Smooth muscle cell (in vitro differentiated cells): ENCODE results near the gene ZNF26. TPM values are rescaled to one million over a fixed set of nuclear protein-coding genes. Genes with fewer than 3 reads are reported as not detected.

Experiments used
- DNase-seq: peaks from one replicate; lab custom pipeline; 2025; ENCODE audit not compliant: unreplicated experiment; lab: John Stamatoyannopoulos, UW
- H2AFZ ChIP-seq: fragments of 200-600 bp; sonication (generic); 2 replicates; pipeline ENCODE4 v1.6.0; 2016; ENCODE audit warnings: antibody characterized with exemption, low read depth, mild to moderate bottlenecking
- H3F3A ChIP-seq: fragments of 200-600 bp; sonication (generic); 2 replicates; pipeline ENCODE4 v1.6.0; 2017; ENCODE audit warnings: antibody characterized with exemption, low read depth
- H3K27ac ChIP-seq: fragments of 200-600 bp; sonication (generic); 2 replicates; pipeline ENCODE4 v1.5.1; 2016; ENCODE audit warnings: low read depth, mild to moderate bottlenecking
- H3K27me3 ChIP-seq: fragments of 200-600 bp; sonication (generic); 2 replicates; pipeline ENCODE4 v1.6.1; 2016; ENCODE audit warnings: low read depth, mild to moderate bottlenecking
- H3K36me3 ChIP-seq: fragments of 200-600 bp; sonication (generic); 2 replicates; pipeline ENCODE4 v1.5.1; 2016; ENCODE audit warnings: low read depth
- H3K4me1 ChIP-seq: fragments of 200-600 bp; sonication (generic); 2 replicates; pipeline ENCODE4 v1.5.1; 2016; ENCODE audit warnings: low read depth
- H3K4me2 ChIP-seq: fragments of 200-600 bp; sonication (generic); 2 replicates; pipeline ENCODE4 v1.6.0; 2016; ENCODE audit warnings: mild to moderate bottlenecking
- H3K4me3 ChIP-seq: fragments of 200-600 bp; sonication (generic); 2 replicates; pipeline ENCODE4 v1.5.1; 2016; ENCODE audit warnings: mild to moderate bottlenecking
- H3K79me2 ChIP-seq: fragments of 200-600 bp; sonication (generic); 2 replicates; pipeline ENCODE4 v1.6.0; 2016; ENCODE audit warnings: low read depth, mild to moderate bottlenecking
- H3K9ac ChIP-seq: fragments of 200-600 bp; sonication (generic); 2 replicates; pipeline ENCODE4 v1.6.0; 2016; ENCODE audit warnings: low read depth
- H3K9me3 ChIP-seq: fragments of 200-600 bp; sonication (generic); replicated peaks from 2 replicates; pipeline ENCODE4 v1.5.1; 2016; ENCODE audit warnings: low read depth
- H4K20me1 ChIP-seq: fragments of 200-600 bp; sonication (generic); 2 replicates; pipeline ENCODE4 v1.6.0; 2016; ENCODE audit warnings: low read depth
- WGBS: methylation state at CpG from one replicate; pipeline ENCODE4 v1.1.7; 2016; ENCODE audit warnings: low lambda C conversion rate; 5-methylcytosine and 5-hydroxymethylcytosine counted together
- polyA plus RNA-seq: library from polyadenylated mRNA; unstranded; fragments of >200 nt; fragmentation: Nextera tagmentation; extraction: Ambion mirVana; gene quantifications from 2 replicates; pipeline ENCODE4 v1.2.1, GENCODE V29; 2016
- total RNA-seq: library from RNA; depleted of rRNA; stranded (reverse); fragments of >200 nt; gene quantifications from 2 replicates; pipeline ENCODE4 v1.2.3, GENCODE V29; 2014
- TF ChIP-seq, protein P1 (sequence below): fragments of 200-600 bp; sonication (generic); IDR thresholded peaks from 2 replicates; pipeline ENCODE4 v1.5.1; 2017; ENCODE audit warnings: borderline replicate concordance, mild to moderate bottlenecking, antibody characterized with exemption; ENCODE audit not compliant: insufficient read depth, poor library complexity, severe bottlenecking

The ZNF26 gene
- total and polyA plus RNA-seq, 2 experiments from 2014 or later, result 6.1 to 8.8 TPM

DNA sequence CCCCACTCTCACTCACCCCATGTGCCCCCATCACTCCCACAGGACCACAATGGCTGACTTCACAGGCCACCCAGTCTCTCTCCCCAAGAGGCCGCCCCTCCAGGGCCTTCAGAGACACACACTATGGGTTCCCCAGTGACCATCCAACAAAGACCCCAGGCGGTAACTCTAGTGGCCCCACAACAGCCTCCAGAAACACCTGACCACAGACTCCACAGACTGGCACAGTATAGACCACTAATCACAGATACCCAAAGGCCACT, 33.1 kb upstream of the ZNF26 start:
- H4K20me1 ChIP-seq, result no peaks in the 10 kb centered on the region
- no peak overlapping the region for H3K9ac ChIP-seq
- H3K4me1 ChIP-seq, result peaks cover 8% of the 10 kb centered on the region
- no peak overlapping the region for H3K4me2 ChIP-seq
- peaks cover 3% of the 10 kb centered on the region for H3K36me3 ChIP-seq
- H3K4me3 ChIP-seq, result no peak overlapping the region
- peaks cover 67% of the 10 kb centered on the region for H3K79me2 ChIP-seq
- no peaks in the 10 kb centered on the region for H3K9me3 ChIP-seq
- TF ChIP-seq, protein P1, sequence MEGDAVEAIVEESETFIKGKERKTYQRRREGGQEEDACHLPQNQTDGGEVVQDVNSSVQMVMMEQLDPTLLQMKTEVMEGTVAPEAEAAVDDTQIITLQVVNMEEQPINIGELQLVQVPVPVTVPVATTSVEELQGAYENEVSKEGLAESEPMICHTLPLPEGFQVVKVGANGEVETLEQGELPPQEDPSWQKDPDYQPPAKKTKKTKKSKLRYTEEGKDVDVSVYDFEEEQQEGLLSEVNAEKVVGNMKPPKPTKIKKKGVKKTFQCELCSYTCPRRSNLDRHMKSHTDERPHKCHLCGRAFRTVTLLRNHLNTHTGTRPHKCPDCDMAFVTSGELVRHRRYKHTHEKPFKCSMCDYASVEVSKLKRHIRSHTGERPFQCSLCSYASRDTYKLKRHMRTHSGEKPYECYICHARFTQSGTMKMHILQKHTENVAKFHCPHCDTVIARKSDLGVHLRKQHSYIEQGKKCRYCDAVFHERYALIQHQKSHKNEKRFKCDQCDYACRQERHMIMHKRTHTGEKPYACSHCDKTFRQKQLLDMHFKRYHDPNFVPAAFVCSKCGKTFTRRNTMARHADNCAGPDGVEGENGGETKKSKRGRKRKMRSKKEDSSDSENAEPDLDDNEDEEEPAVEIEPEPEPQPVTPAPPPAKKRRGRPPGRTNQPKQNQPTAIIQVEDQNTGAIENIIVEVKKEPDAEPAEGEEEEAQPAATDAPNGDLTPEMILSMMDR, result no peak
- 98% methylated on average over 2 of the region's 2 CpGs for WGBS
- no peaks in the 10 kb centered on the region for H3F3A ChIP-seq
- H3K27me3 ChIP-seq, result no peaks in the 10 kb centered on the region
- no peak overlapping the region for H3K27ac ChIP-seq
- no peak overlapping the region for H2AFZ ChIP-seq
- DNase-seq, result no peak

DNA sequence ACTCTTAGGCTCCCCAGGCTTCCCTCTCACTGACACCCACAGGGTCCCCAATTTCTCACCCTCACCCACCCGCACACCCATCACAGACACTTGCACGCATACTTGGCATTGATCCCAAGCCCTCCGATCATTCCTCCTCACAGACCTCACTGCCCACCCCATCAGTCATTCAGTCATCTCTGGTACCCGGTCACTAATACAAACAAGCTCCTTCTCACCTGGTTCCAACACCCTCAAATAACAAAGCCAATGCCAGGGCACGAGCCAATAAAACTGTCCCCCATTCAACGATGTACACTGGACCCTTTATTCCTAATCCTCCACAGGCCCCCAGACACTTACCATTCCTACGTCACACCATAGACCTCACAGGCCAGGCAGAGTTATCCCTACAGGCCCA, 32.4 kb upstream of the ZNF26 start:
- H3K36me3 ChIP-seq, result peaks cover 3% of the 10 kb centered on the region
- no peak overlapping the region for H3K9ac ChIP-seq
- H3K4me1 ChIP-seq, result peaks cover 8% of the 10 kb centered on the region
- no peak overlapping the region for H2AFZ ChIP-seq
- H3K9me3 ChIP-seq, result no peaks in the 10 kb centered on the region
- no peak overlapping the region for H3K4me2 ChIP-seq
- H3K27ac ChIP-seq, result no peak overlapping the region
- no peaks in the 10 kb centered on the region for H4K20me1 ChIP-seq
- TF ChIP-seq, protein P1, result no peak
- DNase-seq, result no peak
- no peaks in the 10 kb centered on the region for H3F3A ChIP-seq
- H3K4me3 ChIP-seq, result no peak overlapping the region
- 97% methylated on average over 7 of the region's 7 CpGs for WGBS
- peaks cover 64% of the 10 kb centered on the region for H3K79me2 ChIP-seq
- H3K27me3 ChIP-seq, result no peaks in the 10 kb centered on the region

- H3K9me3 ChIP-seq, result no peaks in the 10 kb centered on the region
- H4K20me1 ChIP-seq, result no peaks in the 10 kb centered on the region
- peak overlapping the region; percentile 98 for H3K4me2 ChIP-seq
- H3K9ac ChIP-seq, result peak overlapping the region; percentile 96
- 96% methylated on average over 11 of the region's 14 CpGs for WGBS
- peak overlapping the region; percentile 100 for H3K4me3 ChIP-seq
- peaks cover 64% of the 10 kb centered on the region for H3K79me2 ChIP-seq
- H3K36me3 ChIP-seq, result peaks cover 3% of the 10 kb centered on the region
- no peaks in the 10 kb centered on the region for H3K27me3 ChIP-seq
- H2AFZ ChIP-seq, result peak overlapping the region; percentile 96
- TF ChIP-seq, protein P1, result no peak
- no peaks in the 10 kb centered on the region for H3F3A ChIP-seq
- H3K27ac ChIP-seq, result peak overlapping the region; percentile 88
- peaks cover 8% of the 10 kb centered on the region for H3K4me1 ChIP-seq
- DNase-seq, result no peak
Measured at GRCh38 chr12:132954471-132955048, 31.6 kb upstream of the ZNF26 start.
